ENCODE results near the gene FPGT.
"Not testable (repeated sequence)": the region's sequence is repeated elsewhere in the genome, so short reads cannot be mapped to it uniquely, and the experiment has no call there.

The FPGT gene

GRCh38 chr1:74197657-74198552 is at the start of gene FPGT, which contains the start of gene LRRIQ3:
TSS of gene FPGT (plus strand) at chr1:74198242. CDS start at chr1:74198279, 37 bp downstream.
TSS of gene LRRIQ3 (minus strand) at chr1:74198176. CDS start at chr1:74183684, 14,492 bp downstream.
- Histone ChIP-seq H3K9ac (ENCODE audit: low read length) (peak within 1 kb of the TSS; percentile 84), H3K27ac (ENCODE audit: low read depth, low read length) (peak within 1 kb of the TSS; percentile 81), H3K27me3 (ENCODE audit: control insufficient read depth, insufficient read depth, low read length) (no peaks in the 10 kb centered on the region), H3K36me3 (ENCODE audit: control insufficient read depth, insufficient read depth, low read length) (peaks cover 2% of the 10 kb centered on the region), H3K4me1 (ENCODE audit: control insufficient read depth, insufficient read depth, low read length) (no peaks in the 10 kb centered on the region), H3K4me3 (ENCODE audit: low read length) (peak within 1 kb of the TSS; percentile 97)

GRCh38 chr1:74160046-74160445 is 38.0 kb upstream of the FPGT start:
- no peaks in the 10 kb centered on the region for H3K4me1 ChIP-seq (ENCODE audit: control insufficient read depth, insufficient read depth, low read length)
- no peak overlapping the region for H3K9ac ChIP-seq (ENCODE audit: low read length)
- H3K4me3 ChIP-seq (ENCODE audit: low read length) = no peak overlapping the region
- H3K36me3 ChIP-seq (ENCODE audit: control insufficient read depth, insufficient read depth, low read length) = no peaks in the 10 kb centered on the region
- no peaks in the 10 kb centered on the region for H3K27me3 ChIP-seq (ENCODE audit: control insufficient read depth, insufficient read depth, low read length)
- H3K27ac ChIP-seq (ENCODE audit: low read depth, low read length) = no peak overlapping the region

GRCh38 chr1:74161497-74161896 is 36.5 kb upstream of the FPGT start:
- no peaks in the 10 kb centered on the region for H3K27me3 ChIP-seq (ENCODE audit: control insufficient read depth, insufficient read depth, low read length)
- H3K9ac ChIP-seq (ENCODE audit: low read length) = no peak overlapping the region
- no peak overlapping the region for H3K27ac ChIP-seq (ENCODE audit: low read depth, low read length)
- no peaks in the 10 kb centered on the region for H3K4me1 ChIP-seq (ENCODE audit: control insufficient read depth, insufficient read depth, low read length)
- H3K4me3 ChIP-seq (ENCODE audit: low read length) = no peak overlapping the region
- no peaks in the 10 kb centered on the region for H3K36me3 ChIP-seq (ENCODE audit: control insufficient read depth, insufficient read depth, low read length)

GRCh38 chr1:74162333-74162732 is 35.7 kb upstream of the FPGT start:
- no peak overlapping the region for H3K4me3 ChIP-seq (ENCODE audit: low read length)
- H3K27me3 ChIP-seq (ENCODE audit: control insufficient read depth, insufficient read depth, low read length) = no peaks in the 10 kb centered on the region
- H3K9ac ChIP-seq (ENCODE audit: low read length) = no peak overlapping the region
- H3K4me1 ChIP-seq (ENCODE audit: control insufficient read depth, insufficient read depth, low read length) = no peaks in the 10 kb centered on the region
- H3K36me3 ChIP-seq (ENCODE audit: control insufficient read depth, insufficient read depth, low read length) = no peaks in the 10 kb centered on the region
- H3K27ac ChIP-seq (ENCODE audit: low read depth, low read length) = no peak overlapping the region

- not testable (repeated sequence) for H3K36me3 ChIP-seq (ENCODE audit: control insufficient read depth, insufficient read depth, low read length); H3K4me3 ChIP-seq (ENCODE audit: low read length)
These were observed 23.6 kb upstream of the FPGT start for GRCh38 chr1:74174423-74174822.

GRCh38 chr1:74180490-74180889 is 17.6 kb upstream of the FPGT start:
- no peak overlapping the region for H3K27ac ChIP-seq (ENCODE audit: low read depth, low read length)
- no peak overlapping the region for H3K4me3 ChIP-seq (ENCODE audit: low read length)
- no peak overlapping the region for H3K9ac ChIP-seq (ENCODE audit: low read length)
- no peaks in the 10 kb centered on the region for H3K27me3 ChIP-seq (ENCODE audit: control insufficient read depth, insufficient read depth, low read length)
- no peaks in the 10 kb centered on the region for H3K4me1 ChIP-seq (ENCODE audit: control insufficient read depth, insufficient read depth, low read length)
- H3K36me3 ChIP-seq (ENCODE audit: control insufficient read depth, insufficient read depth, low read length) = no peaks in the 10 kb centered on the region

More at GRCh38 chr1:74174423-74174822, 23.6 kb upstream of the FPGT start:
- H3K27ac ChIP-seq (ENCODE audit: low read depth, low read length); H3K9ac ChIP-seq (ENCODE audit: low read length); H3K4me1 ChIP-seq (ENCODE audit: control insufficient read depth, insufficient read depth, low read length); H3K27me3 ChIP-seq (ENCODE audit: control insufficient read depth, insufficient read depth, low read length): not testable (repeated sequence)

GRCh38 chr1:74193908-74194307 is 4.1 kb upstream of the FPGT start:
- no peak overlapping the region for H3K4me3 ChIP-seq (ENCODE audit: low read length)
- no peak overlapping the region for H3K27ac ChIP-seq (ENCODE audit: low read depth, low read length)
- no peaks in the 10 kb centered on the region for H3K4me1 ChIP-seq (ENCODE audit: control insufficient read depth, insufficient read depth, low read length)
- no peaks in the 10 kb centered on the region for H3K27me3 ChIP-seq (ENCODE audit: control insufficient read depth, insufficient read depth, low read length)
- H3K9ac ChIP-seq (ENCODE audit: low read length) = no peak overlapping the region
- H3K36me3 ChIP-seq (ENCODE audit: control insufficient read depth, insufficient read depth, low read length) = no peaks in the 10 kb centered on the region

GRCh38 chr1:74195339-74195738 is 2.7 kb upstream of the FPGT start:
- H3K4me1 ChIP-seq (ENCODE audit: control insufficient read depth, insufficient read depth, low read length) = no peaks in the 10 kb centered on the region
- H3K9ac ChIP-seq (ENCODE audit: low read length) = no peak overlapping the region
- H3K27me3 ChIP-seq (ENCODE audit: control insufficient read depth, insufficient read depth, low read length) = no peaks in the 10 kb centered on the region
- H3K4me3 ChIP-seq (ENCODE audit: low read length) = no peak overlapping the region
- no peak overlapping the region for H3K27ac ChIP-seq (ENCODE audit: low read depth, low read length)
- no peaks in the 10 kb centered on the region for H3K36me3 ChIP-seq (ENCODE audit: control insufficient read depth, insufficient read depth, low read length)

GRCh38 chr1:74197255-74197654 is 787 bp upstream of the FPGT start:
- Histone ChIP-seq H3K9ac (ENCODE audit: low read length) (no peak overlapping the region), H3K4me3 (ENCODE audit: low read length) (peak overlapping the region; percentile 97), H3K36me3 (ENCODE audit: control insufficient read depth, insufficient read depth, low read length) (peaks cover 2% of the 10 kb centered on the region), H3K27me3 (ENCODE audit: control insufficient read depth, insufficient read depth, low read length) (no peaks in the 10 kb centered on the region), H3K27ac (ENCODE audit: low read depth, low read length) (peak overlapping the region; percentile 70), H3K4me1 (ENCODE audit: control insufficient read depth, insufficient read depth, low read length) (no peaks in the 10 kb centered on the region)

- Histone ChIP-seq H3K27me3 (ENCODE audit: control insufficient read depth, insufficient read depth, low read length) (no peaks in the 10 kb centered on the region), H3K36me3 (ENCODE audit: control insufficient read depth, insufficient read depth, low read length) (peaks cover 4% of the 10 kb centered on the region), H3K9ac (ENCODE audit: low read length) (no peak overlapping the region), H3K4me3 (ENCODE audit: low read length) (no peak overlapping the region), H3K27ac (ENCODE audit: low read depth, low read length) (no peak overlapping the region), H3K4me1 (ENCODE audit: control insufficient read depth, insufficient read depth, low read length) (no peaks in the 10 kb centered on the region)
These were observed 1.5 kb downstream of the FPGT start for GRCh38 chr1:74199504-74199903.

- Histone ChIP-seq H3K4me3 (ENCODE audit: low read length) (no peak overlapping the region), H3K4me1 (ENCODE audit: control insufficient read depth, insufficient read depth, low read length) (no peaks in the 10 kb centered on the region), H3K9ac (ENCODE audit: low read length) (no peak overlapping the region), H3K27me3 (ENCODE audit: control insufficient read depth, insufficient read depth, low read length) (no peaks in the 10 kb centered on the region), H3K36me3 (ENCODE audit: control insufficient read depth, insufficient read depth, low read length) (peaks cover 6% of the 10 kb centered on the region), H3K27ac (ENCODE audit: low read depth, low read length) (peak overlapping the region; percentile 41)
These were observed 7.2 kb downstream of the FPGT start for GRCh38 chr1:74205266-74205665.

- no peak overlapping the region for H3K27ac ChIP-seq (ENCODE audit: low read depth, low read length)
- no peak overlapping the region for H3K4me3 ChIP-seq (ENCODE audit: low read length)
- H3K4me1 ChIP-seq (ENCODE audit: control insufficient read depth, insufficient read depth, low read length) = no peaks in the 10 kb centered on the region
- no peak overlapping the region for H3K9ac ChIP-seq (ENCODE audit: low read length)
- H3K36me3 ChIP-seq (ENCODE audit: control insufficient read depth, insufficient read depth, low read length) = no peaks in the 10 kb centered on the region
- H3K27me3 ChIP-seq (ENCODE audit: control insufficient read depth, insufficient read depth, low read length) = no peaks in the 10 kb centered on the region
These were observed 17.2 kb downstream of the FPGT start for GRCh38 chr1:74215229-74215628.

- Histone ChIP-seq H3K27me3 (ENCODE audit: control insufficient read depth, insufficient read depth, low read length) (no peaks in the 10 kb centered on the region), H3K4me1 (ENCODE audit: control insufficient read depth, insufficient read depth, low read length) (no peaks in the 10 kb centered on the region), H3K36me3 (ENCODE audit: control insufficient read depth, insufficient read depth, low read length) (no peaks in the 10 kb centered on the region), H3K4me3 (ENCODE audit: low read length) (no peak overlapping the region), H3K27ac (ENCODE audit: low read depth, low read length) (no peak overlapping the region), H3K9ac (ENCODE audit: low read length) (no peak overlapping the region)
These were observed 24.7 kb downstream of the FPGT start for GRCh38 chr1:74222701-74223100.

All from rectal smooth muscle tissue (tissue), 1 donor.